WI38 (cell line): ENCODE measurements around the gene SERPINA1.
"Not testable (repeated sequence)": the region's sequence is repeated elsewhere in the genome, so short reads cannot be mapped to it uniquely, and the experiment has no call there.

Source experiments
- H3K4me3 ChIP-seq: 2 replicates; pipeline ENCODE4 v1.5.1; 2011; ENCODE audit warnings: low read depth, mild to moderate bottlenecking, control low read depth, low read length
- CTCF ChIP-seq: IDR thresholded peaks from 2 replicates; pipeline ENCODE4 v1.5.1; 2012; ENCODE audit warnings: low read depth, mild to moderate bottlenecking, control low read depth, low read length

Gene SERPINA1

GRCh38 chr14:94372021-94372605, 16.3 kb downstream of the SERPINA1 start:
- no peak overlapping the region for H3K4me3 ChIP-seq
- no peak for TF ChIP-seq CTCF

GRCh38 chr14:94370524-94370910, 17.9 kb downstream of the SERPINA1 start:
- no peak overlapping the region for H3K4me3 ChIP-seq
- TF ChIP-seq CTCF: no peak

- H3K4me3 ChIP-seq: not testable (repeated sequence)
Measured at GRCh38 chr14:94369766-94370523, 18.5 kb downstream of the SERPINA1 start.

- no peak for TF ChIP-seq CTCF
- H3K4me3 ChIP-seq: no peak overlapping the region
Measured at GRCh38 chr14:94368956-94369355, 19.4 kb downstream of the SERPINA1 start.

GRCh38 chr14:94368243-94368590, 20.2 kb downstream of the SERPINA1 start:
- no peak overlapping the region for H3K4me3 ChIP-seq
- no peak for TF ChIP-seq CTCF

- TF ChIP-seq CTCF: no peak
- H3K4me3 ChIP-seq: no peak overlapping the region
Measured at GRCh38 chr14:94367347-94368242, 20.8 kb downstream of the SERPINA1 start.

GRCh38 chr14:94366146-94366915, 22.1 kb downstream of the SERPINA1 start, which contains the start of gene SERPINA2:
Gene SERPINA2, minus strand, starts transcription at chr14:94366698.
- no peak within 1 kb of the TSS for H3K4me3 ChIP-seq
- no peak for TF ChIP-seq CTCF
